HFFc6 (cell line): Measurements from ENCODE around the gene TAF10. TPM values are rescaled to one million over a fixed set of nuclear protein-coding genes. Genes with fewer than 3 reads are reported as not detected.

Experiments used
- DNase-seq: peaks from one replicate; pipeline ENCODE4 v3.0.0-alpha.2; 2018
- H3K27ac Mint-ChIP-seq: 2 replicates; pipeline ENCODE4 v1.8.0; 2020; ENCODE audit warnings: mild to moderate bottlenecking, mixed read lengths
- H3K27me3 Mint-ChIP-seq: 2 replicates; pipeline ENCODE4 v1.8.0; 2021; ENCODE audit warnings: mild to moderate bottlenecking, moderate library complexity, mixed read lengths; ENCODE audit not compliant: insufficient read depth
- H3K36me3 Mint-ChIP-seq: 2 replicates; pipeline ENCODE4 v1.8.0; 2021; ENCODE audit warnings: low read depth, mixed read lengths
- H3K4me1 Mint-ChIP-seq: 2 replicates; pipeline ENCODE4 v1.8.0; 2020; ENCODE audit warnings: low read depth, mixed read lengths
- H3K4me3 Mint-ChIP-seq: 2 replicates; pipeline ENCODE4 v1.8.0; 2020; ENCODE audit warnings: mild to moderate bottlenecking, moderate library complexity, mixed read lengths
- H3K9me3 Mint-ChIP-seq: 2 replicates; pipeline ENCODE4 v1.8.0; 2020; ENCODE audit warnings: mild to moderate bottlenecking, mixed read lengths
- CTCF ChIP-seq: fragments of 200-600 bp; sonication (generic); IDR thresholded peaks from 2 replicates; pipeline ENCODE4 v1.5.0; 2021; ENCODE audit warnings: antibody characterized with exemption, mild to moderate bottlenecking
- total RNA-seq, 6 experiments: library from RNA; stranded (reverse); fragmentation: NEBNext Ultra II Directional; extraction: Animal tissue kit (Norgen Biotek cat#: 25700); gene quantifications; 2 replicates in 1 of 6; 3 replicates in 5 of 6; pipeline ENCODE4 v1.2.3, GENCODE V29; 2021

The TAF10 gene
- total RNA-seq, 6 experiments from 2014 or later: 148 to 205 (median 192) TPM

GRCh38 chr11:6603287-6604080, 8.5 kb downstream of the TAF10 start, which contains the start of the genes ILK and RRP8:
Gene ILK, plus strand, starts transcription at chr11:6603774. Its CDS starts 498 bp downstream, at chr11:6604272.
Gene RRP8, minus strand, starts transcription at chr11:6603616. Its CDS starts 114 bp downstream, at chr11:6603502.
- Mint-ChIP-seq H3K27ac (no peak within 1 kb of the TSS), H3K27me3 (no peaks in the 10 kb centered on the region; the same call in 1 of the 2 replicates), H3K4me3 (no peak within 1 kb of the TSS), H3K9me3 (no peaks in the 10 kb centered on the region), H3K36me3 (peaks cover 31% of the 10 kb centered on the region), H3K4me1 (peaks cover 15% of the 10 kb centered on the region)
- peak; percentile 88 for DNase-seq
- TF ChIP-seq CTCF: peak; percentile 34; the same call in 1 of the 2 replicates

- Mint-ChIP-seq H3K27ac (no peak overlapping the region), H3K9me3 (no peaks in the 10 kb centered on the region), H3K36me3 (peaks cover 29% of the 10 kb centered on the region), H3K4me1 (peaks cover 11% of the 10 kb centered on the region), H3K27me3 (no peaks in the 10 kb centered on the region; the same call in 1 of the 2 replicates), H3K4me3 (no peak overlapping the region)
- DNase-seq: no peak
- TF ChIP-seq CTCF: no peak
These were observed 9.7 kb downstream of the TAF10 start for GRCh38 chr11:6602096-6602940.

- H3K9me3 Mint-ChIP-seq: no peaks in the 10 kb centered on the region
- no peak overlapping the region for H3K27ac Mint-ChIP-seq
- TF ChIP-seq CTCF: no peak
- peaks cover 7% of the 10 kb centered on the region for H3K4me1 Mint-ChIP-seq
- no peak for DNase-seq
- no peak overlapping the region for H3K4me3 Mint-ChIP-seq
- H3K36me3 Mint-ChIP-seq: peaks cover 28% of the 10 kb centered on the region
- H3K27me3 Mint-ChIP-seq: no peaks in the 10 kb centered on the region; the same call in 1 of the 2 replicates
These were observed 11.0 kb downstream of the TAF10 start for GRCh38 chr11:6601041-6601461.

GRCh38 chr11:6599881-6600390, 12.1 kb downstream of the TAF10 start:
- Mint-ChIP-seq H3K9me3 (no peaks in the 10 kb centered on the region), H3K36me3 (peaks cover 28% of the 10 kb centered on the region), H3K4me1 (peaks cover 7% of the 10 kb centered on the region), H3K27ac (no peak overlapping the region), H3K4me3 (no peak overlapping the region), H3K27me3 (no peaks in the 10 kb centered on the region; the same call in 1 of the 2 replicates)
- DNase-seq: no peak
- no peak for TF ChIP-seq CTCF

GRCh38 chr11:6599449-6599848, 12.6 kb downstream of the TAF10 start:
- no peak for TF ChIP-seq CTCF
- no peaks in the 10 kb centered on the region for H3K9me3 Mint-ChIP-seq
- no peaks in the 10 kb centered on the region; the same call in 1 of the 2 replicates for H3K27me3 Mint-ChIP-seq
- H3K27ac Mint-ChIP-seq: no peak overlapping the region
- H3K4me1 Mint-ChIP-seq: peaks cover 7% of the 10 kb centered on the region
- peaks cover 31% of the 10 kb centered on the region for H3K36me3 Mint-ChIP-seq
- no peak overlapping the region for H3K4me3 Mint-ChIP-seq
- DNase-seq: no peak
